Glutamatergic neuron (in vitro differentiated cells): ENCODE measurements around the gene GATM. TPM values are rescaled to one million over a fixed set of nuclear protein-coding genes. Genes with fewer than 3 reads are reported as not detected.
A peak's percentile ranks its signal among the peaks of the same experiment; 100 is the strongest.

Source experiments
- DNase-seq: peaks from one replicate; pipeline ENCODE4 v3.0.0; 2022
- H3K27ac Mint-ChIP-seq: one replicate; pipeline ENCODE4 v1.8.0; 2020; ENCODE audit warnings: mild to moderate bottlenecking, mixed read lengths, inconsistent platforms; ENCODE audit not compliant: unreplicated experiment
- H3K27me3 Mint-ChIP-seq: one replicate; pipeline ENCODE4 v1.8.0; 2020; ENCODE audit warnings: mild to moderate bottlenecking, moderate library complexity, mixed read lengths, inconsistent platforms; ENCODE audit not compliant: unreplicated experiment
- H3K36me3 Mint-ChIP-seq: one replicate; pipeline ENCODE4 v1.8.0; 2020; ENCODE audit warnings: mild to moderate bottlenecking, mixed read lengths, inconsistent platforms; ENCODE audit not compliant: unreplicated experiment
- H3K4me1 Mint-ChIP-seq: one replicate; pipeline ENCODE4 v1.8.0; 2020; ENCODE audit warnings: mild to moderate bottlenecking, low read depth, mixed read lengths, inconsistent platforms; ENCODE audit not compliant: unreplicated experiment
- H3K4me3 Mint-ChIP-seq: one replicate; pipeline ENCODE4 v1.8.0; 2020; ENCODE audit warnings: mild to moderate bottlenecking, mixed read lengths, inconsistent platforms; ENCODE audit not compliant: unreplicated experiment
- H3K9me3 Mint-ChIP-seq: one replicate; pipeline ENCODE4 v1.8.0; 2020; ENCODE audit warnings: mild to moderate bottlenecking, moderate library complexity, mixed read lengths, inconsistent platforms; ENCODE audit not compliant: unreplicated experiment
- total RNA-seq: library from RNA; stranded (reverse); fragmentation: NEBNext Ultra II Directional; extraction: Animal tissue kit (Norgen Biotek cat#: 25700); gene quantifications from one replicate; pipeline ENCODE4 v1.2.1, GENCODE V29; 2021; ENCODE audit not compliant: unreplicated experiment
- TF ChIP-seq, protein P1 (sequence below): fragments of 200-600 bp; sonication (generic); IDR thresholded peaks from one replicate; pipeline ENCODE4 v1.5.0; 2021; ENCODE audit not compliant: partially characterized antibody, unreplicated experiment

Gene GATM
- total RNA-seq, 1 donor from 2014 or later: 51.2 TPM

DNA sequence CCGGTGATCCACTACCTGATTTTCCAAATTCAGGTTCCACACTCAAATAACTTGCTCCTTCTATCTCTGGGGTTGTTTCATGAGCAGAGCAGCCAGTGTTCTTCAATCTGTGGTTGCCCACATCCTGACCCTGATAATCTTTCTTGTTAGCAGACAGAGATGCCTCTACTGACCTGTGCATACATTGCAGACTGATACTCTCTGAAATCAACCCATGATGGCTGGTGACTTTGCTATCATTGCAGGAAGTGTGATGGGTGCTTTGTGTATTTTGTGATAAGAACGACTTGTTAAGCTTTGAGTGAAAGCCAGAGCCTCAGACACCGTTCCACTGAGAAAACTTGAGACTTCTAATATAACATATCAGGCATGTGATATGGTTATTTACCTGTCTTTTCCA lies 39.9 kb downstream of the GATM start:
- no peaks in the 10 kb centered on the region for H3K36me3 Mint-ChIP-seq
- H3K9me3 Mint-ChIP-seq: no peaks in the 10 kb centered on the region
- no peak overlapping the region for H3K4me3 Mint-ChIP-seq

DNA sequence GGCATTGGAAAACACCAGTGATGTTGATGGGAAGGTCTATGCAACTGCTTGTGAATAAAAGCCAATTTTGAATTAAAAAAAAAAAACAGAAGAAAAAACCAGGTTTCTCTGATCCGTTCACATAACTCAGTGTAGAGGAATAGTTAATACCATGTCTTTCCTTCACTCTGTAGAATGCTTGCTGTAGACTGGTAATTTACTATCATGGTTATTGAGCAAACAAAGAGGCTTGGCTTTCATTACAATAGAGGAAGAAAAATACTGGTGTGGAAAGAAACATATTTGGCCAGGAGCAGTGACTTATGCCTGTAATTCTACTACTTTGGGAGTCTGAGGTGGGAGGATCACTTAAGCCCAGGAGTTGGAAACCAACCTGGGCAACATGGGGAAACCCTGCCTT lies 41.1 kb downstream of the GATM start:
- no peaks in the 10 kb centered on the region for H3K27me3 Mint-ChIP-seq
- H3K27ac Mint-ChIP-seq: no peak overlapping the region
- peaks cover 4% of the 10 kb centered on the region for H3K4me1 Mint-ChIP-seq
- no peak for DNase-seq
- no peaks in the 10 kb centered on the region for H3K36me3 Mint-ChIP-seq
- H3K9me3 Mint-ChIP-seq: no peaks in the 10 kb centered on the region
- TF ChIP-seq, protein P1, sequence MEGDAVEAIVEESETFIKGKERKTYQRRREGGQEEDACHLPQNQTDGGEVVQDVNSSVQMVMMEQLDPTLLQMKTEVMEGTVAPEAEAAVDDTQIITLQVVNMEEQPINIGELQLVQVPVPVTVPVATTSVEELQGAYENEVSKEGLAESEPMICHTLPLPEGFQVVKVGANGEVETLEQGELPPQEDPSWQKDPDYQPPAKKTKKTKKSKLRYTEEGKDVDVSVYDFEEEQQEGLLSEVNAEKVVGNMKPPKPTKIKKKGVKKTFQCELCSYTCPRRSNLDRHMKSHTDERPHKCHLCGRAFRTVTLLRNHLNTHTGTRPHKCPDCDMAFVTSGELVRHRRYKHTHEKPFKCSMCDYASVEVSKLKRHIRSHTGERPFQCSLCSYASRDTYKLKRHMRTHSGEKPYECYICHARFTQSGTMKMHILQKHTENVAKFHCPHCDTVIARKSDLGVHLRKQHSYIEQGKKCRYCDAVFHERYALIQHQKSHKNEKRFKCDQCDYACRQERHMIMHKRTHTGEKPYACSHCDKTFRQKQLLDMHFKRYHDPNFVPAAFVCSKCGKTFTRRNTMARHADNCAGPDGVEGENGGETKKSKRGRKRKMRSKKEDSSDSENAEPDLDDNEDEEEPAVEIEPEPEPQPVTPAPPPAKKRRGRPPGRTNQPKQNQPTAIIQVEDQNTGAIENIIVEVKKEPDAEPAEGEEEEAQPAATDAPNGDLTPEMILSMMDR: no peak
- H3K4me3 Mint-ChIP-seq: no peak overlapping the region

More for the DNA sequence above, 39.9 kb downstream of the GATM start:
- Mint-ChIP-seq H3K27me3 (no peaks in the 10 kb centered on the region), H3K4me1 (no peaks in the 10 kb centered on the region), H3K27ac (no peak overlapping the region)
- no peak for DNase-seq
- TF ChIP-seq, protein P1: no peak

DNA sequence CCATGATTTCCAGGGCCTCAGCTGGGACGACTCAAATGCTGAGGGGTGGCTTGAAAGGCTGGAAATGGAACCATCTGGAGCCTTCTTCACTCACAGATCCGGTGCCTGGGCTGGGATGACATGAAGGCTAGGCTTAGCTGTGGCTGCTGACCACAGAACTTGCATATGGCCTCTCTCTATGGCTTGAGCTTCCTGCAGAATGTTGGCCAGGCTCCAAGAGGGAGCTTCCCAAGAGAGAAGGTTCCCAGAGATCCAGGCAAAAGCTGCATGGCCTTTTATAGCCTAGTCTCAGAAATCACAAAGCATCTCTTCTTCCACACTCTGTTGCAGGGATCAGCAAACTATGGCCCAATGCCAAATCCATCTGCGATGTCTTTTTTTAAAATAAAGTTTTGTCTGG lies 44.8 kb downstream of the GATM start:
- Mint-ChIP-seq H3K4me3 (no peak overlapping the region), H3K27ac (no peak overlapping the region), H3K27me3 (no peaks in the 10 kb centered on the region), H3K36me3 (no peaks in the 10 kb centered on the region), H3K9me3 (no peaks in the 10 kb centered on the region), H3K4me1 (peaks cover 4% of the 10 kb centered on the region)
- TF ChIP-seq, protein P1: no peak
- peak; percentile 68 for DNase-seq

DNA sequence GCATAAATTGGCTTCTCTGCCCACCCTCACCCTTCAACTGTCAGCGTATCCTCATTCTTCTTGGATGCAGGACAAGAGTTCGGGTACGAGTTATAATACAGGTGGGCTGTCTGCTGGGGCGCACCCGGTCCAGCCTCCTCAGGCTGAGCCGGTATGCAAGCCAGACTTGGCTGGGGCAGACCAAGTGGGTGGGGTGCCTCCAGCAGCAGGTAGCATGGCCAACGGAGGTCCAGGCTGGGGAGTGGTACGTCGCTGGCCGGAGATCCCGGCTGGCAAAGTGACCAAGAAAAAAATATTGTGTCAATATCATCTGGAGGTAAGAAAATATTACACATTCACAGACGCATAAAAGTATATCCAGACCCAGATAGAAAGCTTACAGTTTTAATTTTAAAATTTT lies 45.6 kb downstream of the GATM start:
- no peak for DNase-seq
- Mint-ChIP-seq H3K27me3 (no peaks in the 10 kb centered on the region), H3K36me3 (no peaks in the 10 kb centered on the region), H3K9me3 (no peaks in the 10 kb centered on the region), H3K27ac (peak overlapping the region; percentile 38), H3K4me1 (peaks cover 4% of the 10 kb centered on the region), H3K4me3 (no peak overlapping the region)
- TF ChIP-seq, protein P1: no peak

DNA sequence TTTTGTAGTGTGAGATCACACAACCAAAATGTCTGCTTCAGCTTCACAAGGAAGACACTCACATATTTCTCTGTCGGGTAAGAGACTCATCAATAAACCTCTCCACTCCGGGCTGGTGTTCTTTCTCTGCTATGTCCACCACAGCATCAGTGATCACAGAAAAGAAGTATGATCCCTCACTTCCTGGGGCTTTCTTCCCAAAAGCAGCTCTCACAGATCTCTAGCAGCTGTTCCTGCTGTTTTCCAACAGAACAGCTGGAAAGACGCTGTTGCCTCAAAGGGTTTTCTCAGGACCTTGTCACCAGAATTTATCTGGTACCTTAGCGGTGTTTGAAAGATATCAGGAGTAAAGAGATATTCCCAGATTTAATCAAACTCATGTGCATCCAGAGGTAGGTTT lies 46.4 kb downstream of the GATM start:
- TF ChIP-seq, protein P1: no peak
- Mint-ChIP-seq H3K4me3 (no peak overlapping the region), H3K27me3 (no peaks in the 10 kb centered on the region), H3K4me1 (peaks cover 4% of the 10 kb centered on the region), H3K9me3 (no peaks in the 10 kb centered on the region), H3K27ac (no peak overlapping the region), H3K36me3 (no peaks in the 10 kb centered on the region)
- no peak for DNase-seq
